Measurements from ENCODE around the gene UBL7. TPM values are rescaled to one million over a fixed set of nuclear protein-coding genes. Genes with fewer than 3 reads are reported as not detected.

The UBL7 gene
- total RNA-seq, 4 donors from 2014 or later, result 4.0 to 157 (median 42.3) TPM

- in situ Hi-C loops (cut with MboI; ENCODE audit: low pct_ligation_motif_present in 1 of 4, low pct_unique_long_range_greater_than_20kb in 1 of 4, low sequenced_read_pairs in 3 of 4), result no loop called here
- intact Hi-C loops (cut with DNase I; ENCODE audit: low total_unique reads), result no loop called here
- H3K9me3 ChIP-seq, result no peaks in the 10 kb centered on the region
- no peaks in the 10 kb centered on the region for H3K36me3 ChIP-seq
- TF ChIP-seq POLR2A (IDR thresholded peaks at IDR 0.05) (no peak), POLR2AphosphoS5 (IDR thresholded peaks at IDR 0.05) (no peak), CTCF (IDR thresholded peaks at IDR 0.05) (no peak), EP300 (IDR thresholded peaks at IDR 0.05; ENCODE audit: low read depth) (no peak)
- WGBS, 2 donors (ENCODE audit: low coverage in 1 of 2), result 81 to 100% methylated on average over 1 to 5 of the region's 5 CpGs
- H3K27me3 ChIP-seq, result peaks cover 17% of the 10 kb centered on the region
- H3K4me3 ChIP-seq, result no peak overlapping the region
- no peak for DNase-seq
- H3K27ac ChIP-seq, result peak overlapping the region in 1 of 4 donors; percentile 6
- H3K4me1 ChIP-seq, result peaks cover 0 to 13% (median 0%) of the 10 kb centered on the region in 4 donors
Observed at GRCh38 chr15:74402337-74402841, 58.6 kb downstream of the UBL7 start.

- peak overlapping the region in 2 of 4 donors; percentile 12 to 13 for H3K27ac ChIP-seq
- intact Hi-C loops (cut with DNase I; ENCODE audit: low total_unique reads) (no loop called here), in situ Hi-C loops (cut with MboI; ENCODE audit: low pct_ligation_motif_present in 1 of 4, low pct_unique_long_range_greater_than_20kb in 1 of 4, low sequenced_read_pairs in 3 of 4) (no loop called here)
- H3K36me3 ChIP-seq, result no peaks in the 10 kb centered on the region
- WGBS, 2 donors (ENCODE audit: low coverage in 1 of 2), result 58 to 60% methylated on average over 1 to 11 of the region's 11 CpGs
- no peak for TF ChIP-seq POLR2A (IDR thresholded peaks at IDR 0.05)
- TF ChIP-seq EP300 (IDR thresholded peaks at IDR 0.05; ENCODE audit: low read depth), result no peak
- no peak for TF ChIP-seq POLR2AphosphoS5 (IDR thresholded peaks at IDR 0.05)
- no peak for TF ChIP-seq CTCF (IDR thresholded peaks at IDR 0.05)
- H3K4me1 ChIP-seq, result peaks cover 0 to 13% (median 0%) of the 10 kb centered on the region in 4 donors
- H3K27me3 ChIP-seq, result peaks cover 17% of the 10 kb centered on the region
- H3K9me3 ChIP-seq, result no peaks in the 10 kb centered on the region
- no peak for DNase-seq
- H3K4me3 ChIP-seq, result no peak overlapping the region
Observed at GRCh38 chr15:74400915-74401757, 59.8 kb downstream of the UBL7 start.

- H3K27ac ChIP-seq, result no peak overlapping the region
- in situ Hi-C loops (cut with MboI; ENCODE audit: low pct_ligation_motif_present in 1 of 4, low pct_unique_long_range_greater_than_20kb in 1 of 4, low sequenced_read_pairs in 3 of 4) (no loop called here), intact Hi-C loops (cut with DNase I; ENCODE audit: low total_unique reads) (no loop called here)
- peaks cover 17% of the 10 kb centered on the region for H3K27me3 ChIP-seq
- H3K4me1 ChIP-seq, result peaks cover 0 to 13% (median 0%) of the 10 kb centered on the region in 4 donors
- WGBS, 2 donors (ENCODE audit: low coverage in 1 of 2), result 57 to 78% methylated on average over 5 to 10 of the region's 10 CpGs
- no peak overlapping the region for H3K4me3 ChIP-seq
- no peaks in the 10 kb centered on the region for H3K36me3 ChIP-seq
- no peaks in the 10 kb centered on the region for H3K9me3 ChIP-seq
- DNase-seq, result no peak
- TF ChIP-seq EP300 (IDR thresholded peaks at IDR 0.05; ENCODE audit: low read depth), result no peak
- no peak for TF ChIP-seq CTCF (IDR thresholded peaks at IDR 0.05)
- no peak for TF ChIP-seq POLR2A (IDR thresholded peaks at IDR 0.05)
- no peak for TF ChIP-seq POLR2AphosphoS5 (IDR thresholded peaks at IDR 0.05)
Observed at GRCh38 chr15:74400313-74400860, 60.6 kb downstream of the UBL7 start.
